Fibroblast of skin of back (primary cell): Measurements from ENCODE around the gene POLL.

Experiments used
- DNase-seq: peaks from one replicate; pipeline ENCODE4 v3.0.0-alpha.2; 2013

Gene POLL

GRCh38 chr10:101573885-101574753 is 13.9 kb downstream of the POLL start:
- DNase-seq: no peak

DNA sequence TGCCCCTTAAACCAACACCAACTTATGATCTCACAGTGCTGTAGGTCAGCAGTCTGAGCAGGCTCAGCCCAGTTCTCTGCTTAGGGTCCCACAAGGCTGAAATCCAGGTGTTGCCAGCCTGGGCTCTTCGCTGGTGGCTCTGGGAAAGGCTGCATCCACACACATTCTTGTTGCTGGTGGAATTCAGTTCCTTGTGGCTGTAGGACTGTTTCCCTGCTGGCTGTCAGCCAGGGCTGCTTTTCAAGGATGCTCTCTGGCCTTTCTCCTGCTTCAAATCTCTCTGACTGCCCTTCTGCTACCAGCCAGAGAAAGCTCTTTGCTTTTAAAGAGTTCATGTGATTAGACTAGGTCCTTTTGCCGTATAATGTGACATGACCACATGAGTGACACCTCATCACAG is 15.3 kb downstream of the POLL start:
- no peak for DNase-seq

DNA sequence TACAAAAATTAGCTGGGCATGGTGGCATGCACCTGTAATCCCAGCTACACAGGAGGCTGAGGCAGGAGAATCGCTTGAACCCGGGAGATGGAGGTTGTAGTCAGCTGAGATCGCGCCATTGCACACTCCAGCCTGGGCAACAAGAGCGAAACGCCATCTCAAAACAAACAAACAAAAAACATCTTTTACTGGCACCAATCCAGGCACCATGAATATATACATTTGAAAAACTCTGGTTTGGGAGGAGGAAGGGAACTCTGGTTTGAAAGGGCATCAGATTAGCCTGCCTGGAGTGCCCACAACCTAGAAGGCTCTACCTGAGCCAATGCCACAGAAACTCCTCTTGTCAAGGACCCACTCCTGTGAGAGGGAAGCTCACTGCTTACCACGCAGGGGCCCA is 15.9 kb downstream of the POLL start:
- DNase-seq: no peak

- DNase-seq: no peak
Observed at GRCh38 chr10:101571271-101571925, 16.7 kb downstream of the POLL start.

DNA sequence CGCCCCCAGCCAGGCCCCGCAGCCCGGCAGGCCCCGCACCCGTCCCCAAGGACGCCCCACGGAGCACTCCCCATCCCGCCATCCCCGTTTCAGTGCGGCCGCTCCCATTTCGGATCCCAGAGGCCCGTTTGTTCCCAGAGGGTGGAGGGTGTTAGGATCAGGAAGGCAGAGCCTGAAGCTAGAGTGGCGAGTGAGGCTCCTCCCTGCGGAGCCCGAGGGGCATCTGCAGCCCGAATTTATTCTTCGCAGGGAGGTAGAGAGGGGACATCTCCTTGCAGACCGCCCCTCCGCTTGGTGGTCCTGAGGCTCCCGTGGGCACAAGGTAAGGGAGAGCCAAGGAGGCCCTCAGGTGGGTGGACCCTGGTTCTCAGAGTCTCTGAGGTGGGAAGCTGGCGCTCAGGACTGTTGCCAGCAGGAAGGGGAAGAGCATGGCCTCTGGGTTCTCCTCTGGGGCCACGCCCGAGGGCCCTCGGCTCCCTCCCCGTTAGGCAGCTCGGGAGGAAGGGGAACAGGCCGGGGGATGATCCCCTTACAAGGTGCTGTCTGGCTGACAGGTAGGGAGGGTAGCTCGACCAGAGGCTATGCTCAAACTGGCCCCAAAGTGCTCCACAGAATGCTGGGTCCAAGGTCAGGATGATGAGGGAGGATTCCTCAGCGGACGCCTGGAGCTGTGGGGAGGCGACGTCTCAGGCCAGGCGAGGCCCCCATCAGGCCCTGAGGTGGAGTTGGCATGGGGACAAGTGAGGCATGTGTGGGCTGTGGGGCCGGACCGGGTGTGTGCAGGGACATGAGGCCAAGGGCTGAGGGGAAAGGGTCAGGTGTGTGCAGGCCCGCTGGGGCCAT is 17.4 kb downstream of the POLL start:
- DNase-seq: no peak

DNA sequence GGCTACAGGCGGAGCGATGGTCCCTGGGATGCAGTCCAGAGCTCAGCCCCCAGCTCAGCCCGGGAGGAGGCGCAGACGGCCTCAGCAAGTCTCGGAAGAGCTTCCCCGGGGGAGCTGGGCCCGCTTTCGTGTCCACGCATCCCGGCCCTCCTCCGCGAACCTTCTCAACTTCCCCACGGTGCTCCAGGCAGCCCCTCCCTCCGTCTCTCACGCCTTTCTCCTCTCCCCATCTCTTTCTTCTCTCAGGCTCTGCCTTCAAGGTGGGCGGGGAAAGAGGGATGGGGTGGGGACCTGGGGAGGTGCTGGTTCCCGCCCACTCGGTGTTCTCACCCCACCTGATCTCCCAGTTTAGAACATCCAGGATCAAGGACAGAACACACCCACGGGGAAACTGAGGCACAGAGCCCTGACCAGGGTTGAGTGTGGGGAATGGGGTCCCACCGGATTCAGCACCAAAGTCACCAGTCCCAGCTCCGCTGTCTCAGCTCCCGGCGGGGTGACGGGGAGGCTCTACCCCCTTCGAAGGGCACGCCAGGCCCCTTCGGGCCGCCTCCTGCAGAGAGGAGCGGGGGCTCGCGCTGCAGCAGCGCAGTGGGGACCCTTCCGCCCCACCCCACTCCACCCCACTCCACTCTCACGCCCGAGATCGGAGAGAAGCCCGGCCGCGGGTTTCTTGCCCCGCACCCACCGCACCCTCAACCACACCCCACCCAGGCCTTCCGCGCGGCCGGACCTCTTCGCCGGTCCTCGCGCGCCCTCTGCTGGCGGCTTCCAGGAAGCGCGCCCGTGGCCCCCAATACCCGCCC is 18.2 kb downstream of the POLL start:
- DNase-seq: peak; percentile 54

- no peak for DNase-seq
Observed at GRCh38 chr10:101569323-101569621, 18.8 kb downstream of the POLL start.

DNA sequence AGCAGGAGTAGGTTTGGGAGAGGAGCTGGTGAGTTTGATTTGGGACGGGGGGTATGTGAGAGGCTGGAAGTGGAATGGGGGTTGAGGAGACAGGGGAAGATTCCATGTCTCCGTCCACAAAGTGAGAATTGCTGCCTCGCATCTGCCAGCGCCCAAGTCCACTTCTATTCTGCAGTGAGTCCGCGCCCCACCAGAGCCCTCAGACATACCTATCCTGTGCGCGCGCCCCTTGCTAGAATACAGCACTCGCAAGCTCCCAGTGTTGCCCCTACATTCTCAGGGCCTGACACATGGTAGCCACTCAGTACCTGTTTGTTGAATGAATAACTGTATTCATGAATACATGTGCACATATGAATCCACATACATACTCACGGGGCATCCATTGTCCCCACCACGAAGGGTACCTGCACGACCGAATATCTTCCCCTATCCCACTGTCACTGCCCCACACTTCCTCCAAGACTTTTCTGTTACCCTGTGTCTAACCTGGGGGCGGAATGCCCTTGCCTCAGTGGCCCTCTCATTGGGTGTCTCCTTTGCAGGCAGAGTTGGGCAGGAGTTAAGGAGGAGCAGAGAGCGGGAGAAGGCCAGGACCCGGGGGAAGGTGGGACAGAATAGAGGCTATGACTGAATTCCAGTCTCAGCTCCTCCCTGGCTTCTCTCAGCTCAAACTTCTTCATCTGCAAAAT is 19.9 kb downstream of the POLL start:
- DNase-seq: no peak

- no peak for DNase-seq
Observed at GRCh38 chr10:101567165-101568006, 20.7 kb downstream of the POLL start.

DNA sequence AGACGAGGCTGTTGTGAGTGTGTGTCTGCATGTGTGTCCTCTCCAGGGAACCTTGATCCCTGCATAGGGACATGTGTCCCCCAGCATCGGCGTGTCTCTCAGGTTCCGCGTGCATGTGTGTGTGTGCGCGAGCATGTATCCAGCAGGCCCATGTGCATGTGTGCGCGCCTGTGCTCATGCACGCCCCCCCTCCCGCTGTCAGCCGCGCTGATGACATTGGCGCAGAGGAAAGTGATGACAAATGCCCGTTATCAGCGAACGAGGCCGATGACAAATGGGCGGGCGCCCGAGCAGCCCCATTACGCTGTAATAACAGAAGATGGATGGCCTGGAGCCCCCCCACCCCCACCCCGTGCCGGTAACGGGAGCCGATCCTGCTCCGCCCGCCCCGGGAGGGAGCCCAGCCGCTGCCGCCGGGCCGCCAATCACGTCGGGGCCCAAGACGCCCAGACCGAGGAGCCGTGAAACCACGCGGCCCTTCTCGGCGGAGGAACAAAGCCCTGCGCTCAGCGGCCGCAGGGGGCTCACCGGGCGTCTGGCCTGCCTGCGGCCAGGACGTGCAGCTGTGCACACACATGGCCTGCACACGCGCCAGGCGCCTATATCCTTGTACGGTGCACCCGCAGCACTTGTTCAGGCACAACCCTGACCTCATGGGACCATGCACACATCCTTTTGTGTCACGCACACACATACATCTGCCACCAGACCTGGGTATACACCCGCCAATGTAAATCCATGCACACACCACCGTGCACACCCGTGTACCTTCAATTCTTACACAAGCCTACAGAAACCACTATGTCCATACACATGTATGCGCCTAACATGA is 21.5 kb downstream of the POLL start:
- DNase-seq: peak; percentile 38

DNA sequence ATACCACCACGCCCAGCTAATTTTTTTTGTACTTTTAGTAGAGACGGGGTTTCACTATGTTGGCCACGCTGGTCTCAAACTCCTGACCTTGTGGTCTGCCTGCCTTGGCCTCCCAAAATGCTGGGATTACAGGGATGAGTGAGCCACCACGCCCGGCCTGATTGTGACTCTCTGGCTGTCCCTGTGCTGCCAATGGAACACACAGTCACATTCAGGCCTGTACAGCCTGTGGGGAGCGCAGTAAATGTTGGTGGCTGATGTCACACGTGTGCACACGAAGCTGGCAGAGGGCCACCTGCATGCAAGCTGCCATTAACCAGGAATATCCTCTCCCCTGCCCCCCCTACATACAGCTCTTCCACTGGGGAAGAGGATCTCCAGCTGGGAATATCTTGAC is 22.1 kb downstream of the POLL start:
- DNase-seq: peak; percentile 12

DNA sequence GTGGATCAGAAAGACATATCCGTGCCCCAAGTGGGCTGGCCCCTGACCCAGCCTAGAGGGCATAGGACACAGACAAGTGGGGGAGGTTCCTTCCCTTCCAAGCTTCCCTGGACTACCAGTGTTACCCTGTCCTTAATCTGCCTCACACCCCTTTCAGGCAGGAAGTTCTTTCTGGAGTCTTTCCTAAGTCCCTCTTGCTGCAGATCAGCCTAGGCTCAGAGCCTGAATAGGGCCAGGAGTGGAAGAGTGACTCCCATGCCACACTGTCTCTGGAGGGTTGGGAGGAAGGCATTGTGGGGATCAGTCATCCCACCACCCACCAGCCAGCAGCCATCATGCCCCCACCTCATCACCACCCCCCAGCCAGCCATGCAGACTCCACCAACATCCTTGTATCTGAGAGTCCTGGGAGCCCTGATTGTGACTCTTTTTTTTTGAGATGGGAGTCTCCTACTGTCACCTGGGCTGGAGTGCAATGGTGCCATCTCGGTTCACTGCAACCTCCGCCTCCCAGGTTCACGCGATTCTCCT is 22.6 kb downstream of the POLL start:
- no peak for DNase-seq

DNA sequence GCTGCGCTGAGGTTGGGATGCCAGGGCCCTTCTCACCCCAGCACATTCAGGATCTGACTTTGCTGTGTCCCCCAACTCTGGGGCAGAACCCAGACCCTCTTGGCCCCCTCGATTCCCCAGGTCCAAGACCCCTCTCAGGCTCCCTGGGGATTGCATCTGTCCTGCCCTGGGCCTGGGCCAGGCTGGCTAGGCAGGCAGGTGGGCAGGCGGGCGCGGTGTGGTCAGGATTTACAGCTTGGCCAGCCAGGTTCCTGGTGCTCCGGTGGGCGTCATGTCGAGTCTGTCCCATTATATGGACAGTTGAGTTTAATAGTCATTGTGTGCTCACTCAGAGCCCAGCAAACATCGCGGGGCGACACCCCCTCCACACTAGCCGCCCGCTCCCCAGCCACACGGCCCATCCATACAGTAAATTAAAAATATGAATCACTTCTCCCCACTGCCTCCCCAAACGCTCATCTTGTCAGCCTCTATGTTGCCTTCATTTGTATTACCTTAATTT is 23.5 kb downstream of the POLL start:
- no peak for DNase-seq

- no peak for DNase-seq
Observed at GRCh38 chr10:101563497-101564040, 24.5 kb downstream of the POLL start.

DNA sequence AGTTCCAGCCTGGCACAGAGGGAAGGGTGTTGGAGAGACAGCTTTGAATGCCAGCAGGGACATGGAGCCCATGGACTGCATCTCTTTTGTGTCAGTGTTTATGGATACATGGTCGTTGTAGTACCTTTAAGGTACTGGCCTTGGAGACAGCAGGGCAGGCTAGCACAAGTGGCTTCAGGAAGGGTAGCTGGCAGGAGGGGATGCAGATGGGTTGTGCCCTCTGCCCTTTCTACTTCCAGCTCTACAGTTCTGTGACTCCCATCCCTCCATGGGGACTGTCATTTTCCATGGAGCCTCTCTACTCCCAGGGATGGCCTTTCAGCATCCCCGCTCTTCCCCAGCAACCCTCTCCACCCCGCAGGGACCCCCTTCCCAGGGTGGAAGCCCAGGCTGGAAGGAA is 25.1 kb downstream of the POLL start:
- DNase-seq: no peak

DNA sequence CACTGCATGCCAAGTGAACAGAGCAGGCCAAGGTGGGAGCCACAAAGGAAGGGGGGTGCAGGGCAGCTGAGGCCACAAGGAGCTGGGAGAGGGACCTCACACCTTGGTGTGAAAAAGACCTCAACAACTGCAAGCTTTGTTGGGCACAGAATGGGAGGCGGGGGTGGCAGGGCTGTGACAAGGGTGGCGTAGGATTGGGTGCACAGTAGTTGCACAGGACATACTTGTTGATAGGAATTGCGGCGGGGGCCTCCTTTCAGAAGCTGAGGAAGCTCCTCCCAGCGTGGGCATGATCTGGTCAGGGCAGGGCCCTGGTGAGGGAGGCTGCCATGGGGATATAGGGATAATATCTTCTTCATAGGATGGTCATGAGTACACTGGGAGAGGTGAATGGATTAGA is 25.8 kb downstream of the POLL start:
- no peak for DNase-seq

DNA sequence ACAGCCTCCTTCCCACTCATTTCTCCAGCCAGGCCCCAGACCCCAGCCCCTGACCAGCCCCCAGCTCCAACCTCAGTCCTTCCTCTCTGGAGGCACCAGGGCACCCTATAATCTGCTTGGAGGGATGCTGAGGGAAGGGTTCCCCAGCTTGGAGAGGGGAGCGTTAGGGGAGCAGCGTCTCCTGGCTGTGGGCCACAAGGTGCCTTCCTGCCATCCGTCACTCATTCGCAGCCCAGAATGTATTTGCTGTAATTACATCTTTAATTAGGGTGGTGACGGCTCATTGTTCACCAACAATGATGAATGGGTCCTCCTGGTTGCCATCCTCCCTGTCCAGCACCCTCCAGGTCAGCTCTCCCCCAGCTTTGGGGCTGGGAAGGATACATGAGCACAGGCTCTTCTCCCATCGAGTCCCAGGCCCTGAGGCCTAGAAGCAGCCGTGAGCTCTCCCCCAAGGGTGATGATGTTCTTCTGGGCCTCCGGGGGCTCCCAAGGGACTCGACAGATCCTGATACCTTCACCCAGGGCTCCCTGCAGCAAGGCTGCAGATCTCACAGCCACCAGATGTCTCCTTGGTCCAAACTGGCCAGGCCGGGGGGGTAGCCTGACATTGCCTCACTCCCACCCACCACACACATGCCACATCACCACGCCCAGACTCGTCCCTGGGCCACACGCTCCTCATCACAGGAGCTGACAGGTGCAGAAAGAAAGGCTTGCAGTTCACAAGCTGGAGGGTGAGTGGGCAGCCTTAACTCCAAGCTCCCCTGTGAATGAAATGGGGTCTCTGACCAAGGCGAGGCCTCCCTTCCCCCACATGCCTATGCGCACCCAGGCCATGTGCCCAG is 26.8 kb downstream of the POLL start:
- no peak for DNase-seq
